Fibroblast of lung (primary cell): ENCODE results near the gene BEX2.

Source experiments
- CTCF ChIP-seq, 2 donors: IDR thresholded peaks in 1 of 2; conservative IDR thresholded peaks in 1 of 2; 1 replicate in 1 of 2; 2 replicates in 1 of 2; pipeline ENCODE4 v1.5.1; 2011 to 2012; ENCODE audit warnings: low read length in 2 of 2, control low read depth in 1 of 2, inconsistent platforms in 1 of 2, low read depth in 1 of 2, mild to moderate bottlenecking in 1 of 2
- EZH2 ChIP-seq: IDR thresholded peaks from 2 replicates; pipeline ENCODE4 v1.5.1; 2012; ENCODE audit warnings: low read length, control low read depth, mild to moderate bottlenecking; ENCODE audit errors: missing control alignments

- no peak for TF ChIP-seq CTCF (conservative IDR thresholded peaks at IDR 0.05 in 1 of 2, IDR thresholded peaks at IDR 0.05 in 1 of 2; ENCODE audit: low read depth in 1 of 2, low read length in 2 of 2)
- no peak for TF ChIP-seq EZH2
Measured at GRCh38 chrX:103360092-103360491, 49.3 kb upstream of the BEX2 start.
